Stomach (tissue), 4 donors: ENCODE measurements around the gene TRAPPC6A.

ENCODE experiments used
- EP300 ChIP-seq: sonication (generic); formaldehyde crosslinking; IDR thresholded peaks from one replicate; pipeline ENCODE4 v1.6.1; 2017; ENCODE audit warnings: antibody characterized with exemption
- POLR2A ChIP-seq, 4 donors: fragments of 450-650 bp; IDR thresholded peaks; one replicate each; pipeline ENCODE4 v1.6.1; 2016; ENCODE audit warnings: antibody characterized with exemption in 4 of 4, control low read depth in 2 of 4, mild to moderate bottlenecking in 1 of 4, moderate library complexity in 1 of 4
- TF ChIP-seq, protein P1 (sequence below), 7 experiments: fragments of 450-650 bp in 4 of 7; fragments of 200-600 bp in 3 of 7; sonication (generic) in 3 of 7; IDR thresholded peaks; one replicate each; pipeline ENCODE4 v1.5.1; 2016 to 2019; ENCODE audit warnings: antibody characterized with exemption in 7 of 7, control low read depth in 2 of 7, mild to moderate bottlenecking in 1 of 7

DNA sequence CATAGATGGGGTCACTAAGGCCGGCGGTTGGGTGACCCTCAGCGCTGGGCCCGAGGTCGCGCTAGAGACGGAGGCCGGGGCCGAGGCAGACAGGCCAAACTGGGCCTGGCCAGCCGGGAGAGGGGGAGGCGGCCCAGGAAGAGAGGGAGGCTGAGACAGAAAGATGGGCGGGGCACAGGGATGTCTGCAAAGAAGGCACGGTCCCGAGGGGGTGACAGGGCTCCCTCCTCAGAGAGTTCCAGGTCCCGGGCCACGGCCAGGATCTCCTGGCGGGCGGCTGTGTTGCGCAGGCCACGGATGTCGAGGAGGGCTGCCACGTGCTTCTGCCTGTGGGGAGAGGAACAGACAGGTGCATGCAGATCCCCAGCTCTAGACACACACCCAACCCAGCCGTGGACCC lies 35.0 kb upstream of the TRAPPC6A start:
- TF ChIP-seq, protein P1, sequence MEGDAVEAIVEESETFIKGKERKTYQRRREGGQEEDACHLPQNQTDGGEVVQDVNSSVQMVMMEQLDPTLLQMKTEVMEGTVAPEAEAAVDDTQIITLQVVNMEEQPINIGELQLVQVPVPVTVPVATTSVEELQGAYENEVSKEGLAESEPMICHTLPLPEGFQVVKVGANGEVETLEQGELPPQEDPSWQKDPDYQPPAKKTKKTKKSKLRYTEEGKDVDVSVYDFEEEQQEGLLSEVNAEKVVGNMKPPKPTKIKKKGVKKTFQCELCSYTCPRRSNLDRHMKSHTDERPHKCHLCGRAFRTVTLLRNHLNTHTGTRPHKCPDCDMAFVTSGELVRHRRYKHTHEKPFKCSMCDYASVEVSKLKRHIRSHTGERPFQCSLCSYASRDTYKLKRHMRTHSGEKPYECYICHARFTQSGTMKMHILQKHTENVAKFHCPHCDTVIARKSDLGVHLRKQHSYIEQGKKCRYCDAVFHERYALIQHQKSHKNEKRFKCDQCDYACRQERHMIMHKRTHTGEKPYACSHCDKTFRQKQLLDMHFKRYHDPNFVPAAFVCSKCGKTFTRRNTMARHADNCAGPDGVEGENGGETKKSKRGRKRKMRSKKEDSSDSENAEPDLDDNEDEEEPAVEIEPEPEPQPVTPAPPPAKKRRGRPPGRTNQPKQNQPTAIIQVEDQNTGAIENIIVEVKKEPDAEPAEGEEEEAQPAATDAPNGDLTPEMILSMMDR (IDR thresholded peaks at IDR 0.05) = no peak
- TF ChIP-seq POLR2A (IDR thresholded peaks at IDR 0.05) = no peak
- TF ChIP-seq EP300 = no peak
